HG02885 (cell line): Measurements from ENCODE around the gene NELL2.
A peak's percentile ranks its signal among the peaks of the same experiment; 100 is the strongest.
"Not testable (repeated sequence)": the region's sequence is repeated elsewhere in the genome, so short reads cannot be mapped to it uniquely, and the experiment has no call there.

ENCODE experiments used
- ATAC-seq: cut with Tn5 transposase; IDR thresholded peaks from one replicate; pipeline ENCODE4 v1.9.1; 2021; ENCODE audit warnings: mild to moderate bottlenecking; ENCODE audit not compliant: unreplicated experiment, poor library complexity

Gene NELL2

GRCh38 chr12:44780221-44780790 lies 95.8 kb downstream of the NELL2 start:
- ATAC-seq = no peak

GRCh38 chr12:44779766-44780165 lies 96.3 kb downstream of the NELL2 start:
- no peak for ATAC-seq

- ATAC-seq = no peak
These were observed 97.3 kb downstream of the NELL2 start for GRCh38 chr12:44778863-44779262.

GRCh38 chr12:44777044-44777443 lies 99.1 kb downstream of the NELL2 start:
- ATAC-seq = no peak

- ATAC-seq = no peak
These were observed 100.2 kb downstream of the NELL2 start for GRCh38 chr12:44775901-44776300.

- ATAC-seq = peak; percentile 75
These were observed 101.2 kb downstream of the NELL2 start for GRCh38 chr12:44774815-44775411.

GRCh38 chr12:44771485-44772021 lies 104.6 kb downstream of the NELL2 start:
- ATAC-seq = no peak

- ATAC-seq = no peak
These were observed 110.3 kb downstream of the NELL2 start for GRCh38 chr12:44765796-44766195.

GRCh38 chr12:44763021-44763420 lies 113.1 kb downstream of the NELL2 start:
- ATAC-seq = no peak

GRCh38 chr12:44759289-44759688 lies 116.8 kb downstream of the NELL2 start:
- ATAC-seq = no peak

GRCh38 chr12:44750468-44750867 lies 125.6 kb downstream of the NELL2 start:
- no peak for ATAC-seq

- no peak for ATAC-seq
These were observed 126.5 kb downstream of the NELL2 start for GRCh38 chr12:44749566-44749965.

GRCh38 chr12:44748950-44749468 lies 127.1 kb downstream of the NELL2 start:
- no peak for ATAC-seq

GRCh38 chr12:44741292-44741980 lies 134.7 kb downstream of the NELL2 start:
- not testable (repeated sequence) for ATAC-seq

- ATAC-seq = no peak
These were observed 138.1 kb downstream of the NELL2 start for GRCh38 chr12:44738051-44738450.

- ATAC-seq = no peak
These were observed 147.5 kb downstream of the NELL2 start for GRCh38 chr12:44728566-44728965.

GRCh38 chr12:44720265-44720664 lies 155.8 kb downstream of the NELL2 start:
- ATAC-seq = no peak

- ATAC-seq = no peak
These were observed 158.5 kb downstream of the NELL2 start for GRCh38 chr12:44717612-44718011.

- ATAC-seq = no peak
These were observed 159.4 kb downstream of the NELL2 start for GRCh38 chr12:44716711-44717110.

GRCh38 chr12:44711736-44712135 lies 164.4 kb downstream of the NELL2 start:
- ATAC-seq = no peak

- ATAC-seq = no peak
These were observed 166.9 kb downstream of the NELL2 start for GRCh38 chr12:44709166-44709565.
